SW480 (cell line): ENCODE results near the gene ELK4.

Experiments used
- DNase-seq: peaks from one replicate; pipeline ENCODE4 v3.0.0-alpha.2; 2016; ENCODE audit warnings: low spot score

ELK4 gene

DNA sequence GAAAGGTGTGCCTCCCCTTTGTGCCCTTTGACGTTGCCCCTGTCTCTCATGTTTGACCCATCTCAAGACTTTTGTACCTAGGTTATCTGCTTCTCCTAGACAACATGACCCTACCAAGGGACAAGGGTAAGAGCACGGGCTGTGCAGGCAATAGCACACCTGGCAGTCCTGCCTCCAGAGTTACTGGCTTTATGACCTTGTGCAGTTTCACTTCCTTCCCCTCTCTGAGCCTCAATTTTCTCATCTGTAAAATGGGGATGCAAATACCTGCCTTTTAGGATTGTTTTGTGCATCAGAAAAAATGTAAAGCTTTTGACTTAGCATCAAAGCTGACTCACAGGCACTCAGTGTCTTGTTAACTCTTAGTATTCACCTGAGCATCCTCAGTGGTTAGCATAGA lies 36.4 kb downstream of the ELK4 start:
- DNase-seq, result no peak

DNA sequence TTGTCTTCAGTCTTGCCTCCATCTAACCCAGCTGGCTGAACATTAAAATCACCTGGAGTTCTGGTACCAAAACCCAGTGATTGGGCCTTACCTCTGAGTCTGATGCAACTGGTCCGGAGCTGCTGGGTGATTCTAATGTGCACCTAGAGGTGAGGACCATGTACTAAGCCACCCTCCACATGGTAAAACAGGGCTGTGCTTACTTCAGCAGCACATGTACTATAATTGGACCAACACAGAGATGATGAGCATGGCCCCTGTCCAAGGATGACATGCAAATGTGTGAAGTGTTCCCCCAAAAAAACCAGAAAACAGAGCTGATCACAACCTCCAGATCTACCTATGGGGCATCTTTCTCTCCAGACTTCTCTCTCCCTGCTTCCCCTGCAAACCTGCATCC lies 37.0 kb downstream of the ELK4 start:
- no peak for DNase-seq

DNA sequence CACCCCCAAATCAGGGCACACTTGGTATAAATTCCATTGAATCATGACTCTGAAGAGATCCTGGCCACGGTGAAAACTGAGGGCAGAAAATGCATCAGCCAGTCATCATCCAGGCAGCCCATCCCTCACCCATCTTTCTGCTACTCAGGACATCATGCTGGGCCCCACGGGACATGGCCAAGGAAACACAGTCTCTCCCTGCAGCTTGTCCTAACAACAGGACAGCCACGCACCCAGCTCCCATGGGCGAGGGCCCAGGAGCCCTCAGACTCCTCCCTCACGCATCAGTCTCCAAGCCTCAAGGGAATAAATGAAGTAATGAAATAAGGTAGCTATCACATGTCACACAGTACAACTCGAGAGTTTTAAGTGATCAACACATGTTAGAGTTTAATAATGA lies 37.8 kb downstream of the ELK4 start:
- no peak for DNase-seq

DNA sequence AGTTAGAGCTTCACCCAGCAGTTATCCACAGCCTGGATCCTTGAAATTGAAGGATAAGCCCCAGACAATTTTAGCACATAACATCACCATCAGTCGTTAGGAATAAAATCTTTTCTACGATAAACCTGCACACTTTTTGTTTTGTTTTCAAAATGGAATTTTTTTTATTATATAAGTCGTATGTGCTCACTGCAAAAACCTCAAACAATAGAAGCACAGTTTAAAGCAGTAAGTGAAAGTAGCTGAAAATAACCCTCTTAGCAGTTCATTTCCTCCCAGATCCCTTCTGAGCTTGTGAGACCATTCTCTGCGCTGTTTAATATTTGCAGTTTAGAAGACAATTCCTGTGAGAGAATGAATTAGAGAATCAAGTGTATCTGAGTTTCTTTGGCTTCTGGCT lies 38.3 kb downstream of the ELK4 start:
- no peak for DNase-seq

DNA sequence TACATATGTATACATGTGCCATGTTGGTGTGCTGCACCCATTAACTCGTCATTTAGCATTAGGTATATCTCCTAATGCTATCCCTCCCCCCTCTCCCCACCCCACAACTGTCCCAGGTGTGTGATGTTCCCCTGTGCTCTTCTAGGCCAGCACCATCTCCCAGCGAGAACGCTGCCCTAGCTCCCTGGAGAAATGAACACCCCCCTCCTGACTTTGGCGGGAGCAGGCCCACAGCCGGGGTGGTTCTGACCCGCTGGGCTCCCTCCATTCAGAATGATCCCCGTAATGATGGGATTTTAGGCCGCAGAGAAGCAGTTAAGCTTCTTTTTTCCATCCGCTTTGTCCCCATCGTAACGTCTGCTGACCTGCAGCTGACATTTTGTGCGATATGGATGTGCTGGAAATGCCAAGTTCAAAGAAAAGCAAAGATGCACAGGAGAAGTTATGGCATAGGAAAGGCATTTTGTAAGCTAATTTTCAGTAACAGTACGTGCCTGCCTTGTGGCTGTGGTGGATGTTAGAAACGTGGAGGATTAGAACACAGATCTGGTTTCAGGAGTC lies 39.3 kb downstream of the ELK4 start:
- DNase-seq, result no peak

DNA sequence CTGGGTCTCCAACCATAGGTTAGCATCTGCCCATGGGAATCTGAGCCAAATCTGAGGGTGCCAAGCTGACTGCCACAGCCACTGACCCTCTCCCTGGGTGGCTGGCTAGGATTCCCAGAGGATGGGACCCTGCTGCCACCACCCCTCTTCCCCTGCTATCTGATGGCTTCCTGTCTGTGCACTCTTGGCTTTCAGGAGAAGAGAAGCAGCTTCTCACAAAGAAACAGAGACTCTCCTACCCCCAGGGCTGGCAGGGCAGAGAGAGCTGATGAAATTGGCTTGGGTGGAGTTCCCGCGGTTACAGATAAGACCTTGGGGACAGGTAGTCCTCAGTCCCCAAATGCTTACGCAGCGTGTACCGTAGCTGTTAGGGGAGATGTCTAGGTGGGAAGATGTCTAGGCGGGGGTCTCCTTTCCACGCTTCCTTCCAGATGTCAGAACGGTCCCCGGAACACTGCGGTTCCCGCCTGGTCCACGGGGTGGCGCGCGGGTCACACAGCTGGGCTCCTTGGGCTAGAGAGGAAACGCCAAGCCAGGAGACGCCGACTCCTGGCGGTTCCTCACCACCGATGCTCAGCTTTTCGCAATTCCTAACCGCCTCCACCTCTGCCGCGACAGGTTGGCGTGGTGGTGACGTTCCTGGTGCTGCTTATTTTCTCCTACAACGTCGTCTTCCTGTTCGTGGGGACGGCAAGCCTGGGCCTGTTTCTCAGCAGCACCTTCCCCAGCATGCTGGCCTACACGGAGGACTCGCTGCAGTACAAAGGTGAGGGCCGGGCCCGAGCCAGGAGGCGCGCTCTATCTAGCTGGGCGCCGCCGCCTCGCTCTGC lies 40.1 kb downstream of the ELK4 start:
- DNase-seq, result peak; percentile 75

DNA sequence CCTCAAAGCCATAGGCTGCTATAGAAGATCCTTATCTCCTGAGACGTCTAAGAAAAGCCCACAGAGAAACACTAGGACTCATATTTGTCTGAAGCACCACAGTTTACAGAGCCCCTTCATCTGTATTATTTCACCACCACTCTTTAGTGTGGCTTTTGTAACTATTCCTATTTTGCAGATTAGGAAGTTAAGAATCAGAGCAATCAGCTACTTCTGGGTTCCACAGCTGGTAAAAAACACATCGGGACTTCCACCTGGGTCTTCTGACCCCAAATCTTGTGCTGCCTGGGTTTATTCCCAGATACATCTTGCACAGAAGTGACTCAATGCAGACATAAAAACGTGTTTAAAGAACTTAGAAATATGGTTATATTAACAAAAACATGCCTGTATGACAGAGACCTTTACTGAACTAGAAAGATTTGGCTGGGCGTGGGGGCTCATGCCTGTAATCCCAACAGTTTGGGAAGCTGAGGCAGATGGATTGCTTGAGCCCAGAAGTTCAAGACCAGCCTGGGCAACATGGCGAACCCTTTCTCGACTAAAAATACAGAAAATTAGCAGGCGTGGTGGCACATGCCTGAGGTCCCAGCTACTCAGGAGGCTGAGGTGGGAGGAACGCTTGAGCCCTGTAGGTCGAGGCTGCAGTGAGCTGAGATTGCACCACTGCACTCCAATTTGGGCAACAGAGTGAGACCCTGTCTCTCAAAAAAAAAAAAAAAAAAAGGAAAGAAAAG lies 40.9 kb downstream of the ELK4 start:
- DNase-seq, result no peak

DNA sequence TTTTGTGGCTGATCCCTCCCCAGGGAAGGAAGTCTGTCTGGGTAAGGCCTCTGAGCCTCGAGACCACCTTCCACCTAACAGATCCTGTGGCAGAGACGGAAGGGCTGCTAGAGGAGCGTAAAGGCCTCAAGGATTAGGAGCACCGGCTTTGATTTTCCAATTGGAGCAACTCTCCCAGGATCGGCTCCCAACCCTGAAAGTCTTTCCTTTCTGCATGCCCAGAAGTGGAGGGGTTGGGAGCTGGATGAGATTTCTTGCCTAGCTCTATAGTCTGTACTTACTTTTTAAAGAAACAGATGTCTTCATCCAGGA lies 41.4 kb downstream of the ELK4 start:
- DNase-seq, result no peak

DNA sequence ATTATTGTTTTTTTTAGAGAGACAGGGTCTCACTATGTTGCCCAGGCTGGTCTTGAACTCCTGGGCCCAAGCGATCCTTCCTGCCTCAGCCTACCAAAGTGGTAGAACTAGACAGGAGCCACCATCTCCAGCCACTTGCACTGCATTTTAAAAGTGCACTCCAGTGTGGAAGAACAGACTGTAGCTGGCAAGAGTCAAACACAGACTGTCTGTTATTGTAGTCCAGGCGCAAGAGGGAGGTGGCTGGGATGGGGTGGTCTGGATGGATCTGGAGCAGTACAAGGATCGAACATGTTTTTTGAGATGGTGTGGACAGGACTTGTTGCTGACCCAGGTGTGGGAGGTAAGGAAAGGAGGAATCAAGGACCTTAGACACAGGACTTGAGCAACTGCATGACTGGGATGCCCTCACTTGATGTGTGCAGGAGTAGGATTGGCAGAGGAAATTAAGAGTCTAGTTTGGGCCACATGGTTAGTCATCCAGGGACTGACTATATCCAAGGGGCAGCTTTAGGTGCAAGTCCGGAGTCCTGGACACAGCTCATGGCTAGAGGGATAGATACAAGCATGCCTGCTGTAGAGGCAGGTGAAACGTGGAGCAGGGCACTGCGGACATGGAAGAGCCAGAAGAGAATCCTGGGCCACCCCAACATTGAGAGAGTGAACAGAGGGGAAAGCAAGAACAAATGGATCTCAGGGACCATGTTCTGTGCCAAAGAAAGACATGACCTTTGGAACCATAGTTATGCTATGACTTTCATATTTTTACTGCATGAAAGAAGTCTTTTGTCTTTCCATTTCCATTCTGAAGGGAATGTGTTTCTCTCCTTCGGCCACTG lies 42.0 kb downstream of the ELK4 start:
- DNase-seq, result no peak

DNA sequence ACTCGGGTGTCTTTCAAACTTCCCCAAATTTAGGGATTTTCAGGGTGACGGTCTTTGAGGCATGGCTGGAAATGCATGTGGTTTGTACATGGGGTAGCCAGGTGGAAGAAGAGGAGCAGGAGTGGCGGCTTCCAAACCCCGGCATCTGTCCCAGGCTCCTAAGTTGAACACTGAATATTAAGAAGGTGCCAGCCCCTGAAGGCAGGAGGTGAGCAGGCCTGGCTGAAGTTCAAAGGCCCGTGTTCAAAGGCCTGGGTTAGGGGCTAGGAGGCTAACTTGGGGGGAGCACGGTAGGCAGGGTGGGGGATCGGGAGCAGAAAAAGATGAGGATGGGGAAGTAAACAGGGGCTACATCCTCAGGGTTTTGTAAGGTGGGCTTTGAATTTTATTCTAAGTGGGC lies 42.8 kb downstream of the ELK4 start:
- DNase-seq, result no peak

DNA sequence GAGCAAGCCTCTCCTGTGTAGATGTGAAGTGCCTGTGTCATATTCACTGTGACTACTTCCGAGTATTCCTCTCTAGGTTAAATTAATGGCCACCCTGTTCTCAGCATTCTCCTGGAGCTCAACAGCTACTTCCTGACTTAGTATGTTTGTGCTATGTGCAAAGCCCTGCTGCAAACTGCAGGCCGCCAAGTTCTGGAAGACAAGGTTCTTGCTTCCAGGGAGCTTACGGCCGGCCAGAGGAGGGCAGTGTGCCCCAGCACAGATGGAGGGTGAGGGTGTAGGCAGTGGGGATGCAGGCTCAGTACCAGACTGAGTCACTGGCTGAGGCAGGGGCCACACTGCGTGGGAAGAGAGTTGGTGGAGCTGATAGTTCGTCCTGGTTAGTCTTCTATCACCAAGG lies 43.2 kb downstream of the ELK4 start:
- DNase-seq, result no peak

DNA sequence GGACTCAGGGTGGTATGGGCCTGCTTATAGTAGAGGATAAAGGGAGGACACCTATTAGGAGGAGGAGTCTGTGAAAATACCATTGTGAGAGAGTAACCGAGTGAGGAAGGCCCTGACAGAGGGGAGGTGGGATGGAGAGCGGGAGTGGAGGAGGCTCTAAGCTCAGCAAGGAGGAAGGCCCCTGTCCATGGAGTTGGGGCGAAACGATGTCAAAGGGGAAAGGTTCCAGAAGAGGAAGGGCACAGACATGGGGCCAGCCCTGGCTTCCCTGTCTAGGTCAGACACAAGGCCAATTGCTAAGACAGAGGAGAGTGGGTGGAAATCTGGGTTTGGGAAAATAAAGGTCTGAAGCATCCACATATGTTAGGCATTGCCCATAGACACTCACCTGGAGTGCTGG lies 44.2 kb downstream of the ELK4 start:
- DNase-seq, result no peak

DNA sequence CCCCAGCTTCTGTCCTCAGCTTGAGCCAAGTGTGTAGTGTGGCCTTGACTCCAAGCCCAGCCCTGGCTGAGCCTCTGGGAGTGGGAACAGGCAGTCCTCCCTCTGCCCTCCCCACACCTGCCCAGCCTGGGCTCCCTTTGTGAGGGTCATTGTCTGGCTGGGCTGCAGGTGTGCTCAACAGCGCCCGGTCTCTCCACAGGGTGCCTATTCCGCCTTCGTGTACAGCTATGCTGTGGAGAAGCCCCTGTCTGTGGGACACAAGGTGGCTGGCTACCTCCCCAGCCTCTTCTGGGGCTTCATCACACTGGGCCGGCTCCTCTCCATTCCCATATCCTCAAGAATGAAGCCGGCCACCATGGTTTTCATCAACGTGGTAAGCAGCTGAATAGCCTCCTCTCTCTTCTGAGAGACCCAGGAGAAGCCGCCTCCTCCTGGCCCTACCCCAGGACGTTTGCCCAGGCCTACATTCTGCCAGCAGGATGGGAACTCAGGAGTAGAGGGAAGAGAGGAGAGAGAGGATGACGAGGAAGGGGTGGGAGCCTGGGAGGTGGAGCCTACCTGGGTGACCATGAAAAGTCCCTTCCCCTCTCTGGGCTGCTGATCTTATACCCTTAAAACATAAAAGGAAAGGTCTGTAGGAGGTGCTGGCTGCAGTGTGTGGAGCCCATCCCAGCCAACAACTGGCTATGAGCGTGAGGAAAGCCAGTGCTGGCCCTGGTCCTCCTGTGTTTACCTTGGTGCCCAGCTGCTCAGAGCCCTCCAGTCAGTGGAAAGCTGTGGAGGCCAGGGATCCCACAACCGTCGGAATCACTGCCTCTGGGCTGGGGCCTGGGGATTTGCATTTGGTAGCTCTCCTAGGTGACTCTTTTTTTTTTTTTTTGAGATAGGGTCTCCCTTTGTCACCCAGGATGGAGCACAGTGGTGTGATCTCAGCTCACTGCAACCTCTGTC lies 45.7 kb downstream of the ELK4 start:
- DNase-seq, result no peak

DNA sequence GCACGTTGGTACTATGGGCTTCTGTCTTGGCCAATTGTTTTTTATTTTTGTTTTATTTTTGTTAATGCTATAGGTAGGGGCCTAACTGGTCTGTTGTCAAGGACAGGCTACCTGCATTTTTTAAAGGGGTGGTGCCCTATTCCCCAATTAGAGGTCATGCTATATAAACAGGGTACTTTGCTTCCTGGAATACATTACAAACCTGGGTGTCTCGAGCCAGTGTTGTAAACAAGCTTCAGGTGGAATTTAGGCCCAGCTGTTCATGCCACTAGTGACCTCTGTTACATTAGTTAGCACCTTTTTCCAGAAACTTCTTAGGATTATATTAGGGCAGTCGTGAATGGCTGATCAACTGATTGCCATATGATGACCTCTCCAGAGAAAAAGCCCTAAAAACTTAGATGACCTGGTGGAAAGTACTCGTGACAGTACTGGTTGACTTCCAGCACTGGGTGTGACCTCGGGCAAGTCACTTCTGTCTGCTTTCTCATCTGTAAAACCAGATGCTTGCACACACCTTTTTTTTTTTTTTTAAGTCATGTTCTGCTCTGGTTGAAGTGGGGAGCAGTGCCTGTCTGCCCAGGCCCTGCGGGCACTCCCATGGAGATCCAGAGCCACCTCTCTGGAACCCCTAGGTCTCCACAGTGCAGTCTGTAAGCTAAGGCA lies 46.5 kb downstream of the ELK4 start:
- DNase-seq, result no peak

DNA sequence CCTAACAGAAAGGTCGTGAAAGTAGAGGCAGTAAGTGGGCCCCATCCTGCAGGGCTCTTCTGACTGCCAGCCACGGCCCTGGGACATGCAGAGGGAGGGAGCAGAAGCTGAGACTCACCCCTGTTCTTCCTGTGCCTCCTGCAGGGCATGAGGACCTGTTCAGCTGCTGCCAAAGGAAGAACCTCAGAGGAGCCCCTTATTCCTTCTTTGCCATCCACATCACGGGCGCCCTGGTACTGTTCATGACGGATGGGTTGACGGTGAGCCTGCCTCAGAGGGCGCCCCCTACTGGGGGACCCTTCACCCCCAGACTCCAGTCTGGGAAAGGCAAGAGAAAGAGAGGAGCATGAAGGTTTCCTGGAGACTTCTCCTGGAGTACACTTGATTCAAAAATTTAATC lies 47.1 kb downstream of the ELK4 start:
- no peak for DNase-seq

DNA sequence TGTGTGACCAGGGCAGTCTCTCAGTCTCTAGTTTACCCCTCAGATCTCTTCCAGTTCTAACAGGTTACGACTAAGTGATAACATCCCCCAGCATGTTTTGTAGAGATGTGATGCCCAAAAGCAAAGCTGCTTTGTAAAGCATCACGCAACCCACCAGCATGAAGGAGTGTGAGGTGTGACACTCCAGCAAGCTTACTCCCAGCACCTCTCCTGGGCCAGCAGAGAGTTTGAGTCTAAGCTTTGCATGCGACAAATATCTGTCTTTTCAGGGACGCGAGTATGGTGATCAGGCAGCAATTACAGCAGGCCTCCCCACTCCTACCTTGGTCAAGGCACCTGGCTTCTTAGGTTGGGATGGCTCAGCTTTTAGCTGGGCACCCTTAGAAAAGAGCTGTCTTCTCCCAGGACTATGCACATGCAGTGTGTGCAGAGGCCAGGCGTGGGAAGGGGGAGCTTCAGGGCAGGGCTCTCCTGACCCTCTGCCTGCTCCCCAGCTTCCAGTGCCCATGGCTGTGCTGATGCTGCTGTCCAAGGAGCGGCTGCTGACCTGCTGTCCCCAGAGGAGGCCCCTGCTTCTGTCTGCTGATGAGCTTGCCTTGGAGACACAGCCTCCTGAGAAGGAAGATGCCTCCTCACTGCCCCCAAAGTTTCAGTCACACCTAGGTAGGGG lies 48.2 kb downstream of the ELK4 start:
- DNase-seq, result no peak

DNA sequence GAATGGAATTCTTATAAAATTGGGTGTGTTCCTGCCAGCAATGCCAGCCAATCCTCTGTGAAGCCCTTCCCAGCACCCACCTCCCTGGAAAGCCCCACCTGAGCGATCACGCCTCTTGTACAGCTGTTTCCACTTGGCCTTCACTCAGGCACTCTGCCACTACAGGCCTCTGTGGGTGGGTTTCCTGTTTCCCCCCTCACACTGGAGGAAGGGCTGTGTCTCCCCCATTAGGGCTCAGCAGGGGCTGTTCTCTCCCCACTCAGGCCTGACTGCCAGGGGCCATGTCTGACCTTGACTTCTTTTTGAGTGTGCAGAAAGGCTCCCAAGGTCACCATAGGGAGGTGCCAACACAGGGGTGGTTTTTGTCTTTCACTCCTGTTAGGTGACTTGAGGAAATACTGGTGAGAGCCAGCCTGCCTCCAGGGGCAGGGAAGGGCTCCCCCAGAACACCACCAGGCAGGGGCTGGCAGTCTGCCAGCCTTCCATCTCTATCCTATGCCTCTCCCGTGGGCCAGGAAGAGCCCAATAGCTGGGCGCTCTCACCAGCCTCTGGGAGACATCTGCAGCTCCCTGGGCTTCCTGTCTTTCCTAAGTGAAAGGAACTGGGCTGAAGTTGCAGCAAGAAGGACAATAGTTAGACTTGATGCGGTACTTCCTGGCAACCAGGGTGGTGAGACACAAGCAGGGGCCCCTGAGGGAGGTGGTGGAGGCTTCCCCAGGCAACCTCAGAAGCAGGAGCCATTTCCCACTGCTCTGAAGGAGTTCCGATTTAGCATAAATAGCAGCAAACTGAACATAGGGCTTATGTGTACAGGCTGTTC lies 49.1 kb downstream of the ELK4 start:
- DNase-seq, result no peak

DNA sequence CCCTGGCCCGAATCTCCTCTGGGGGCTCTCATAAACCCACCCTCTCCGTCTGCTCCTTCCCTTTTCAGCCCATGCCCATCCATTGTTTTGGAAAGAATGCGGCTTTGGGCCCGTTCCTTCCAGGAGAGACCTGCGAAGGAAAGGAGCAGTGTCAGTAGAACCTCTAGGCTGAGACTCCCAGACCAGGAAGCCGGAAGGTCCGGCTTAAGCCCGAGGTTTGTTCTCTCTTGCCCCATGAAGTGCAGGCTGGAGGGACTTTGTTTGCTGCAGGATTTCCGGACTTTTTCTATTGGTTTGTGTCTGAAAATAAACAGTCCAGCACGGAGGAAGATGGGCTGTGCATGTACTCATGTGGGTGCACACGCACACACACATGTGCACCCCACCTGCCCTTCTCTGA lies 49.8 kb downstream of the ELK4 start:
- DNase-seq, result no peak

DNA sequence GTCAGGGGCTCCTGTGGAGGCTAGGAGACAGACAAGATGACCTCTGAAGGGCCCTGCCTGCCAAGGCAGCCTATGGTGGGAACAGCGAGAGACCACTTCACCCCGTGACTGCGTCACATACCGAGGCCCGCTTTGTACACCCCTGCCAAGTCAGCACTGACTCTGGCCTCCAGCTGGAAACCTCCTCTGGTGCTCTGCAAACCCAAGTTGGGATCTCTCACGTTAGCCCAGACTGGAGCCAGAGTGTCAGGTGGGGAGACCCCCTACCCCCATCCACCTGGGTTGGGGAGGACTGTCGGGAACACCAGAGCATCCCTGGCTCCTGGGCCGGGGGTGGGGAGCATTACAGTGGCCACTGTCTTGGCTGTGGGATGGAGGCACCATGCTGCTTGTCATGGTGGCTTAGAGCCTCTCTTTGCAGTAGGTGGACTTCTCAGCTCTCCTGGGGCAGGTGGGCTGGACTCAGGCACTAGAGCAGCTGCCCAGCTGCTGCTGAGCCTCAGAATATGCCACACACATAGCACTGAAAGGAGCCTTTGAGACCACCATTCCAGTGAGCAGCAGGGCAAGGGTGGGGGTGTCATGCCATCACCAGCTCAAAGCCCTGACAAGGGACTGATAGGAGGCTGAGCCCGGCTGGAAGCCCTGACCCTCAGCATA lies 50.4 kb downstream of the ELK4 start:
- DNase-seq, result no peak
